AG09309 (cell line): ENCODE data around the gene UGT1A1.

Experiments used
- DNase-seq: peaks from one replicate; pipeline ENCODE4 v3.0.0-alpha.2; 2010; ENCODE audit warnings: low read depth
- H3K4me3 ChIP-seq: 2 replicates; pipeline ENCODE4 v1.5.1; 2011; ENCODE audit warnings: mild to moderate bottlenecking, low read depth, low read length, moderate library complexity; ENCODE audit not compliant: control insufficient read depth
- TF ChIP-seq, protein P1 (sequence below): IDR thresholded peaks from 2 replicates; pipeline ENCODE4 v1.5.1; 2011; ENCODE audit warnings: mild to moderate bottlenecking, low read depth, low read length, inconsistent platforms; ENCODE audit not compliant: insufficient read depth, control insufficient read depth; ENCODE audit errors: missing control alignments

UGT1A1 gene

GRCh38 chr2:233801357-233802131 is 41.5 kb downstream of the UGT1A1 start:
- DNase-seq: no peak
- no peak overlapping the region for H3K4me3 ChIP-seq
- TF ChIP-seq, protein P1, sequence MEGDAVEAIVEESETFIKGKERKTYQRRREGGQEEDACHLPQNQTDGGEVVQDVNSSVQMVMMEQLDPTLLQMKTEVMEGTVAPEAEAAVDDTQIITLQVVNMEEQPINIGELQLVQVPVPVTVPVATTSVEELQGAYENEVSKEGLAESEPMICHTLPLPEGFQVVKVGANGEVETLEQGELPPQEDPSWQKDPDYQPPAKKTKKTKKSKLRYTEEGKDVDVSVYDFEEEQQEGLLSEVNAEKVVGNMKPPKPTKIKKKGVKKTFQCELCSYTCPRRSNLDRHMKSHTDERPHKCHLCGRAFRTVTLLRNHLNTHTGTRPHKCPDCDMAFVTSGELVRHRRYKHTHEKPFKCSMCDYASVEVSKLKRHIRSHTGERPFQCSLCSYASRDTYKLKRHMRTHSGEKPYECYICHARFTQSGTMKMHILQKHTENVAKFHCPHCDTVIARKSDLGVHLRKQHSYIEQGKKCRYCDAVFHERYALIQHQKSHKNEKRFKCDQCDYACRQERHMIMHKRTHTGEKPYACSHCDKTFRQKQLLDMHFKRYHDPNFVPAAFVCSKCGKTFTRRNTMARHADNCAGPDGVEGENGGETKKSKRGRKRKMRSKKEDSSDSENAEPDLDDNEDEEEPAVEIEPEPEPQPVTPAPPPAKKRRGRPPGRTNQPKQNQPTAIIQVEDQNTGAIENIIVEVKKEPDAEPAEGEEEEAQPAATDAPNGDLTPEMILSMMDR: no peak

GRCh38 chr2:233802132-233802815 is 42.2 kb downstream of the UGT1A1 start:
- no peak for DNase-seq
- no peak overlapping the region for H3K4me3 ChIP-seq
- TF ChIP-seq, protein P1: no peak

DNA sequence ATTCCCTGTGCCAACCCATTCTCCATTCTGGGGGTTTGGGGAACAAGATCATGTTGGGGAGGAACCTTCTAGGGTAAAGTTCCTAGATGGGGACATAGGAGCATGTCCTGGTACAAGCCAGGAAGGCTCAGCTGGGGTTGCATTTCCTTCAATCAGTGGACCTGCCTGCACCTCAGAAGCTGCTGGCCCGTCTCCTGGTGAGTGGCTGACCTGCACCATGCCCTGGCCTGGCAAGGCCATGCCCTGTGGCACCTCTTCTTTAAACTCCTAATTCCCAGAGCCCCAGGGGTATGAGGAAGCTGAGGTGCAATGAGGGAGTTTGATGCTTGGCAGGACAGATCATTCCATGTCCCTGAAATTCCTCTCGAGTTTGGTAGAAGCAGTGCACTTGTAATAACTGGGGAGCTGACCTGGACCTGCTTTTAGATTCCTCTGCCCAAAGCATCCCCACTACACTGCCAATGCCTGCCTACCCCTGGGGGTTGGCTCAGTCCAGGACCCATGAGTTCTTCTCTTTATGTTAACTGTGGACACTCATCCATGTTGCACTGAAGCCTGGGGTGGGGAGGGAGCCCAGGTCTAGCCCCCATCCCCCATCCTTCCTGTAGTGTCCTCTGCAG is 43.3 kb downstream of the UGT1A1 start:
- TF ChIP-seq, protein P1: no peak
- H3K4me3 ChIP-seq: no peak overlapping the region
- DNase-seq: no peak

DNA sequence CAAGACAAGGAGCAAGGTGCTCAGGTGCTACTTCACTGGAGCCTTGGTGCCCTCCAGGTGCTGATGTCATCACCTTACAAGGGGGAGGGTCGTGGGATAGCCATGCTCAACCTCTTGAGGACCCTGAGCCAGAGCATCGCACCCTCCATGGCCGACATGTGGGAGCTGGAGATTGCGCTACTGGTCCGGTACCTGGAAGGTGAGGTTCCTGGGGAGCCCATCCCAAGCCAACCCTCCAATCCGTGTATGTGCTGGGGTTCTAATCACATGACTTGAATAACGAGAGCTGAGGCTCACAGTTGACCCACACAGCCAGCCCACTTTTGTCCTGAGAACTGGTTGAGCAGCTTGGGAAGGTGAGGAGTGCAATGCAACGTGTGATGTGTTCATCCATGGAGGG is 43.9 kb downstream of the UGT1A1 start:
- TF ChIP-seq, protein P1: no peak
- H3K4me3 ChIP-seq: no peak overlapping the region
- DNase-seq: no peak

GRCh38 chr2:233807215-233807865 is 47.3 kb downstream of the UGT1A1 start:
- TF ChIP-seq, protein P1: no peak
- H3K4me3 ChIP-seq: no peak overlapping the region
- DNase-seq: no peak

GRCh38 chr2:233807966-233808935 is 48.2 kb downstream of the UGT1A1 start:
- H3K4me3 ChIP-seq: no peak overlapping the region
- TF ChIP-seq, protein P1: no peak
- no peak for DNase-seq
